ENCODE data around the gene MSANTD3. TPM values are rescaled to one million over a fixed set of nuclear protein-coding genes. Genes with fewer than 3 reads are reported as not detected.
"Not testable (repeated sequence)": the region's sequence is repeated elsewhere in the genome, so short reads cannot be mapped to it uniquely, and the experiment has no call there.

MSANTD3 gene
- total RNA-seq, 2 donors from 2014 or later: 9.2 to 19.6 TPM

DNA sequence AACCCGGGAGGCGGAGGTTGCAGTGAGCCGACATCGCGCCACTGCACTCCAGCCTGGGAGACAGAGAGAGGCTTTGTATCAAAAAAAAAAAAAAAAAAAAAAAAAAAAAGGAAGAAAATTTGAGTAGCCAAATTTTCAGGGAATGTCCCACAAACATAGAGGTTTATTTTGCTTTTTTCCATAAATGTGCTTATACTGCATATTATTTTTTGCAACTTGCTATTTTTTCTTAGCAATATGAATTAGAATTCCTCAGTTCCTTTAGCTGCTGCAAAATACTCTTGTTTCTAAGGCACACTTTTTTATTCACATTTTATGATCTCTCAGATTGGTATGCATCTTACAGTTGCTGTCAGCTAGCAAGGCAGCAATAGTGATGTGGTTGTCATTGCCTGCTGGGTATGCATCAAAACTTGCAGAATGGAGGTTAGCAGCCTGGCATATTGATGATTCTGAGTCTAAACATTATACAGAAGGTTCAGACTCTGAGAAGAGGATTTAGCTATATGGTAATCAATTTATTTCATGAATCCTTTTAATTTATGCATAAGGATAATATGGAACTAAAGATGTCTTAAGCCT lies 13.0 kb upstream of the MSANTD3 start:
- H3K9me3 ChIP-seq (ENCODE audit: control insufficient read depth, low read length, poor library complexity, severe bottlenecking): no peaks in the 10 kb centered on the region
- Mint-ChIP-seq H3K27me3 (peaks cover 33% of the 10 kb centered on the region), H3K4me1 (peaks cover 11% of the 10 kb centered on the region), H3K4me3 (no peak overlapping the region), H3K36me3 (ENCODE audit: low read depth) (peaks cover 2% of the 10 kb centered on the region), H3K27ac (no peak overlapping the region)
- DNase-seq (no peak), ATAC-seq (no peak)

DNA sequence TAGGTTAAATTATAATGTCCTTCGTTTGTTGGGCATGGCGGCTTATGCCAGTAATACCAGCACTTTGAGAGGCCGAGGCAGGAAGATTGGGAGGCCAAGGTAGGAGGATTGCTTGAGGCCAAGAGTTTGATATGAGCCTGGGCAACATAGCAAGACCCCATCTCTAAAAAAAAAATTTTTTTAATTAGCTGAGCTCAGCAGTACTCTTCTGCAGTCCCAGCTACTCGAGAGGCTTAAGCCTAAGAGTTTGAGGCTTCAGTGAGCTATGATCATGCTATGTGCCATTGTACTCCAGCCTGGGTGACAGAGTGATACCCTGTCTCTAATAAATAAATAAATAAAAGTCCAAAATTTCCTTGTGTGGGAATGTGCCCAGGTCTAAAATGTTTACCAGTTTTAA lies 9.1 kb upstream of the MSANTD3 start:
- DNase-seq: no peak
- no peak for ATAC-seq
- Mint-ChIP-seq H3K27ac (no peak overlapping the region), H3K27me3 (peaks cover 60% of the 10 kb centered on the region), H3K4me3 (no peak overlapping the region), H3K36me3 (ENCODE audit: low read depth) (peaks cover 2% of the 10 kb centered on the region), H3K4me1 (no peaks in the 10 kb centered on the region)
- no peaks in the 10 kb centered on the region for H3K9me3 ChIP-seq (ENCODE audit: control insufficient read depth, low read length, poor library complexity, severe bottlenecking)

DNA sequence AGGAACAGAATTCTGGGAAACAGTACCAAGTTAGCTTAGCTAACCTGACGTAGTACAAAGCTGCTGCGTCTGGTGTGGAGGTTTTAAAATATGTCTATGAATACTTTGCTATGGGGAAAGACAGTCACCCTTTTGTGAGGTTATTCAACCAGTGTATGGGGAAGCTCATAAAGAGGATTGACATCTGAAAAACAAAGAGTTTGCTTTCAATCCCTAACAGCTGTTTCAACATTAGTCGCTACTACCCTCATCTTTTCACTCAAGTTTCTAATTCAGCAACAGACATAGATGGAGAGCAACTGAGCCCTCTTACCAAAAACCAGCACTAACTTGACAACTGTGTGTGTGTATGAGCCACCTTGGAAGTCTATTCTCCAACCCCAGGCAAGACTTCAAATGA lies 7.8 kb upstream of the MSANTD3 start:
- no peaks in the 10 kb centered on the region for H3K4me1 Mint-ChIP-seq
- H3K9me3 ChIP-seq (ENCODE audit: control insufficient read depth, low read length, poor library complexity, severe bottlenecking): no peaks in the 10 kb centered on the region
- H3K27me3 Mint-ChIP-seq: peaks cover 63% of the 10 kb centered on the region
- DNase-seq (no peak), ATAC-seq (no peak)
- H3K27ac Mint-ChIP-seq: no peak overlapping the region
- H3K36me3 Mint-ChIP-seq (ENCODE audit: low read depth): peaks cover 2% of the 10 kb centered on the region
- no peak overlapping the region for H3K4me3 Mint-ChIP-seq

DNA sequence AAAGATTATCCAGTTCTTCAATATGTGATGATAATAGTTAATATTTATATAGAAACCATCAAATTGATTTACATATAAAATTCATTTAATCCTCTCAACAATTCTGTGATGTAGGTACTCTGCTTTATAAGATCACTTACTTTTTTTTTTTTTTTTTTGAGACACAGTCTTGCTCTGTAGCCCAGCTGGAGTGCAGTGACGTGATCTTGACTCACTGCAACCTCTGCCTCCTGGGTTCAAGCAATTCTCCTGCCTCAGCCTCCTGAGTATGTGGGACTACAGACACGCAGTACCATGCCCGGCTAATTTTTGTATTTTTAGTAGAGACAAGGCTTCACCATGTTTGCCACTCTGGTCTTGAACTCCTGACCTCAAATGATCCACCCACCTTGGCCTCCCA lies 5.8 kb upstream of the MSANTD3 start:
- H3K27me3 Mint-ChIP-seq: peaks cover 48% of the 10 kb centered on the region
- H3K4me3 Mint-ChIP-seq; ATAC-seq; H3K9me3 ChIP-seq (ENCODE audit: control insufficient read depth, low read length, poor library complexity, severe bottlenecking); H3K36me3 Mint-ChIP-seq (ENCODE audit: low read depth); H3K27ac Mint-ChIP-seq; H3K4me1 Mint-ChIP-seq; DNase-seq: not testable (repeated sequence)

DNA sequence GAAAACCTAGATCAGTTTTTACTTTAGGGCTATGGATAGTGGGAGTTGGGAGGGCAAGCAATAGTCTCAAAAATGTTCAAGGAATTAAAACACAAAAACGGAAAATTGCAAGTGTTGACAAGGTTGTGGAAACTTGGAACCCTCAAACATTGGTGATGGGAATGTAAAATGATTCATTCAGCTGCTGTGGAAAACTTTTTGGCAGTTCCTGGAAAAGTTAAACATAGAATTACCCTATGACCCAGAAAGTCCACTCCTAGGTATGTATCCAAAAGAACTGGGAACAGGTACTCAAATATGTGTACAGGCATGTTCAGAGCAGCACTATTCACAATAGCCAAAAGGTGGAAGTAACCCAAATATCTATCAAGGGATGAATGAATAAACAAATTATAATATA lies 1.2 kb upstream of the MSANTD3 start:
- peak overlapping the region; percentile 95 for H3K4me3 Mint-ChIP-seq
- H3K4me1 Mint-ChIP-seq: peaks cover 36% of the 10 kb centered on the region
- no peak for ATAC-seq
- no peak overlapping the region for H3K27ac Mint-ChIP-seq
- peaks cover 2% of the 10 kb centered on the region for H3K36me3 Mint-ChIP-seq (ENCODE audit: low read depth)
- H3K27me3 Mint-ChIP-seq: peaks cover 16% of the 10 kb centered on the region
- DNase-seq: no peak
- H3K9me3 ChIP-seq (ENCODE audit: control insufficient read depth, low read length, poor library complexity, severe bottlenecking): no peaks in the 10 kb centered on the region

DNA sequence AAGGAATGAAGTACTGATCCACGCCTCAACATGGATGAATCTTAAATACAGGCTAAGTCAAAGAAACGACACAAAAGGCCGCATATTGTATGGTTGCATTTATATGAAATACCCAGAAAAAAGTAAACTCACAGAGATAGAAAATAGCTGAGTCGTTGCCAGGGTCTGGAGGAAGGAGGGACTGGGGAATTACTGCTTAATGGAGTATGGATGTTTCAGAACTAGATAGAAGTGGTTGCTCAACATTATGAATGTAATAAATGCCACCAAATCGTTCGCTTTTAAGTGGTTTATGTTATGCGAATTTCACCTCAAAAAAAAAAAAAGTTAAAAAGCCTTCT lies 784 bp upstream of the MSANTD3 start:
- Mint-ChIP-seq H3K4me3 (peak overlapping the region; percentile 95), H3K36me3 (ENCODE audit: low read depth) (peaks cover 2% of the 10 kb centered on the region), H3K27ac (peak overlapping the region; percentile 83), H3K4me1 (peaks cover 36% of the 10 kb centered on the region), H3K27me3 (peaks cover 16% of the 10 kb centered on the region)
- ATAC-seq (no peak), DNase-seq (no peak)
- H3K9me3 ChIP-seq (ENCODE audit: control insufficient read depth, low read length, poor library complexity, severe bottlenecking): no peaks in the 10 kb centered on the region

DNA sequence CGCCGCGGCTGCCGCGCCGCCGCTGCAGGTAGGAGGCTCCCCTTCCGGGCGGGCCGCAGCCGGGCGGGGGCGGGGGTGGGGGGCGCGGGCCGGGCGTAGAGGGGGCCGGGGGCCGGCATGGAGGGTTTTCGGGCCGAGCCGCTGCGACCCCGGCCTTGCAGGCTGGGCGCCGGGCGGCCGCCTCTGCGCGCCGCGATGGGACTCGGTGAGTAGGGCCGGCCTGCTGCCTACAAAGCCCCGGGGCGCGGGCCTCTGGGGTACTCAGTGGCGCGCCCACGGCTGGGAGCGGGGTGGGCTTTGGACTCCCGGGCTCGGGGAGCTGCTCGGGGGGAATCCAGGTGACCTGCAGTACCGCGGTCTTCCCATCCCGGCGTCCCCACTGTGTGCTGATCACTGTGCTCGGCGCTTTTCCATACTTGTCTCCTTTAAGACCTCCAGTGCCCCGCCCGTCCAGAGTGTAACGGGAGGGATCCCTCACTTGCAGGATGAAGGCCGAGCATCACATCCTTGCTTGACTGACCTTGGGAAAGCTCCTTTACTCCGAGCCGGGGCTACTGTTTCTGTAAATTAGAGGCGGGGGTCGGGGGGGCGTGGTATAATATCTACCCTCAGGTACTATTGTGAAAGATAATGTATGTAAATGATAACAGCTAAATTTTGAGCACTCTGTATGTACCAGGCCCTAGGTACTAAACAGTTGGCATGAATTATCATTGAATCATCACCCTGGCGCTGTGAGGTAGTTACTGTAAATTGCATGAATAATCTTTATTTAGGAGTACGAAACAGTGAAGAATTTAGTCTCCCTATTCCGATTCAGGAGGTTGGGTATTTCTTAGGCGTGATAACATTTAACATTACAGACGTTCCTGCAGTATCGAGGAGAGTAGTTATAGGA lies 672 bp downstream of the MSANTD3 start:
- H3K4me1 Mint-ChIP-seq: peaks cover 43% of the 10 kb centered on the region
- peaks cover 2% of the 10 kb centered on the region for H3K36me3 Mint-ChIP-seq (ENCODE audit: low read depth)
- peak overlapping the region; percentile 87 for H3K4me3 Mint-ChIP-seq
- H3K27me3 Mint-ChIP-seq: peaks cover 4% of the 10 kb centered on the region
- DNase-seq (no peak), ATAC-seq (peak; percentile 53)
- no peaks in the 10 kb centered on the region for H3K9me3 ChIP-seq (ENCODE audit: control insufficient read depth, low read length, poor library complexity, severe bottlenecking)
- H3K27ac Mint-ChIP-seq: peak overlapping the region; percentile 77

DNA sequence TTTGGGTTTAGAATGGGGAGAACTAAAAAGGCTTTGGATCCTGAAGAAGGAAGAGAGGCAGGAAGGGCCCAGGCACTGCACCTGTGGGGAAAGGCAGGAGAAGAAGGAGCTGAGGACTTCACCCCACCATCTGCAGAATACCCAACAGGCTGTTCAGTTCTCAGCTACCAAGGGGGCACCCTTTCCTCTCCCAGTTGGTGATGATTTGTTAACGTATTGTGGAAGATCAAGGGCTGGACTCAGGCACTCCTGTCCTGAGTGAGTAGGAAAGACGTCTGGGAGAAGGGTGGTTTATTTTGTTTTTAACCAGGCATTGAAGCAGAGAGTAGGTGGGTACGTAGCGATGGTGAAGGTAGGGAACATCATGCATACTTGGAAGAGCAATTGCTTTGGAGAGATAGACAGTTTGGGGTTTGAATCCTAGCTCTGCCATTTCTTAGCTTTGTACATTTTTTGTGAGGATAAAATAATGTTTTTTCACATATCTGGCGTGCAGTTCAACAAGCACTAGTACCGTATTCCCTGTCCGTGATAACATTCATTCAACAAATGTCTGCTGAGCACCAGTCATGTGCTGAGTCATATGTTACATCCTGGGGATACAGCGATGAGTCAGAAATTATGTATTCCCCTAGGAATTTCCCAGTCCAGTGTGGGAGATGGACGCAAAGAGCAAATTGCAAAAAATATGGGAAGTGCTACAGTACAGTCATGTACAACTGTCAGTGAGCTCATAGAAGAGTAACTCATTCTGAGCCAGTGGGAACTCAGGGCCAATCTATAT lies 2.1 kb downstream of the MSANTD3 start:
- H3K27me3 Mint-ChIP-seq: no peaks in the 10 kb centered on the region
- peak overlapping the region; percentile 87 for H3K4me3 Mint-ChIP-seq
- no peaks in the 10 kb centered on the region for H3K9me3 ChIP-seq (ENCODE audit: control insufficient read depth, low read length, poor library complexity, severe bottlenecking)
- peaks cover 2% of the 10 kb centered on the region for H3K36me3 Mint-ChIP-seq (ENCODE audit: low read depth)
- DNase-seq (no peak), ATAC-seq (no peak)
- peaks cover 49% of the 10 kb centered on the region for H3K4me1 Mint-ChIP-seq
- peak overlapping the region; percentile 77 for H3K27ac Mint-ChIP-seq

DNA sequence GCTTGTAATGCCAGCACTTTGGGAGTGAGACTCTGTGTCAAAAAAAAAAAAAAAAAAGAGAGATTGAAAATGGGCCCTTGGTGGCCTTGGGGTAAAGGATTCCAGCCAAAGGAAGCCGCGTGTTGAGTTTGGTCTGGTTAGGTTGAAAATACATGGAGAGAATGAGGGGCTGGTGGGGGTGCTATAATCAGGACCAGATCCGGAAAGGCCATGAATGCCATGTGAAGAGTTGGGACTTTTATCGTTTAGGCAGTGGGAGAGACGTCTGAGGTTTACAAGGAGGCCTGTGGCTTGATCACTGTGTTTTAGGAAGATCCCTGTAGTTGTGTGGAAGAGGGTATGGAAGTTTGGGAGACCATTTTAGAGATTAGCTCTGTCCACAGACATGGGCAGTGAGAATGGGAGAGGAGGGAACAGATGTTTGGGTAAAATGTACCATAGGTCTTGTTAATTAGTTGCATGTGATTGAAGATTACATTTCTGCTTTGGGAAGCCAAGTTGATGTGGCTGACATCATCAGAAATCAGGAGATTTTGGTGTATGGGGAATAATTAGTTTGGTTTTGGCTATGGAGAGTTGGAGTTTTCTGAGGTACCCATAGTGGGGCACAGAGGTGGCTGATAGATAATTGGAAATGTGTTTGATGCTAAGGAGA lies 3.5 kb downstream of the MSANTD3 start:
- Mint-ChIP-seq H3K27me3 (no peaks in the 10 kb centered on the region), H3K36me3 (ENCODE audit: low read depth) (peaks cover 4% of the 10 kb centered on the region), H3K4me3 (no peak overlapping the region), H3K4me1 (peaks cover 52% of the 10 kb centered on the region), H3K27ac (no peak overlapping the region)
- DNase-seq (no peak), ATAC-seq (no peak)
- no peaks in the 10 kb centered on the region for H3K9me3 ChIP-seq (ENCODE audit: control insufficient read depth, low read length, poor library complexity, severe bottlenecking)

DNA sequence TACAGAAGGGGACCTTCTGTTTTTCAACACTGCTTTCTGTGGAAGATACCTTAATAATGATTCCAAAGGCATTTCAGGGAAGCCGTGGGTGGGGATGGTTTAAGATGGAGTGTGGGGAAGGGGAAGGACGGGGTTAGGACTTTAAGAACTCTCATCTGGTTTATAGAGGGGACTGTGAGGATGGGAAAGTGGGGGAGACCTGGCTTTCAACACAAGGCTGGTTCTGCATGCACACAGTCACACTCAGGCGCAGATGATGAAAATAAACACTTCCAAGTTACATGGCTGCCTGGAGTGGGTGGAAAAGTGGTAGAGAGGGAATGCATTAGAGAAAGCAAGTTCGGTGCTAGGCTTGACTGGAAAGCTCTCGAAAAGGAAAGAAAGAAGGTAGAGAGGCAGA lies 4.9 kb downstream of the MSANTD3 start:
- no peaks in the 10 kb centered on the region for H3K9me3 ChIP-seq (ENCODE audit: control insufficient read depth, low read length, poor library complexity, severe bottlenecking)
- Mint-ChIP-seq H3K27me3 (no peaks in the 10 kb centered on the region), H3K4me1 (peaks cover 43% of the 10 kb centered on the region), H3K4me3 (no peak overlapping the region), H3K27ac (no peak overlapping the region), H3K36me3 (ENCODE audit: low read depth) (peaks cover 2% of the 10 kb centered on the region)
- no peak for DNase-seq
- ATAC-seq: no peak

DNA sequence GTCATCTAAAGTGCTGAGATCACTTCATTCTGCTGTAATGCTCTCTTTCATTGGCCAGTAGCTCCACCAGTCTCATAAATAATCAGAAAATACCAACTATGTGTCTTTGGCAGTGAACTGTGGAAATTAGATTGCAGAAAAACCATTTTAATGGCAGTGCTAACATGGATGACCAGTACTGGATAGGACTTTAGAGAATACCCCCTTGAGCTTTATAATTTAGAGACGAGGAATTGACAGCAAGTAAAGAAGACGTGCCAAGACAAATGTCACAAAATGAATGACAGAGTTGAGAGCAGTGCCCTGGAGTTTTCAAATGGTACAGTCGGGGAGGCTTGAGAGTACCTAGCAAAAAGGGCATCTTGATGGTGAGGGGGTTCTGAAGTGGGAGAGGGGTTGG lies 5.8 kb downstream of the MSANTD3 start:
- H3K9me3 ChIP-seq (ENCODE audit: control insufficient read depth, low read length, poor library complexity, severe bottlenecking): no peaks in the 10 kb centered on the region
- peaks cover 2% of the 10 kb centered on the region for H3K36me3 Mint-ChIP-seq (ENCODE audit: low read depth)
- ATAC-seq (no peak), DNase-seq (no peak)
- H3K4me1 Mint-ChIP-seq: peaks cover 42% of the 10 kb centered on the region
- H3K27me3 Mint-ChIP-seq: no peaks in the 10 kb centered on the region
- no peak overlapping the region for H3K4me3 Mint-ChIP-seq
- no peak overlapping the region for H3K27ac Mint-ChIP-seq

DNA sequence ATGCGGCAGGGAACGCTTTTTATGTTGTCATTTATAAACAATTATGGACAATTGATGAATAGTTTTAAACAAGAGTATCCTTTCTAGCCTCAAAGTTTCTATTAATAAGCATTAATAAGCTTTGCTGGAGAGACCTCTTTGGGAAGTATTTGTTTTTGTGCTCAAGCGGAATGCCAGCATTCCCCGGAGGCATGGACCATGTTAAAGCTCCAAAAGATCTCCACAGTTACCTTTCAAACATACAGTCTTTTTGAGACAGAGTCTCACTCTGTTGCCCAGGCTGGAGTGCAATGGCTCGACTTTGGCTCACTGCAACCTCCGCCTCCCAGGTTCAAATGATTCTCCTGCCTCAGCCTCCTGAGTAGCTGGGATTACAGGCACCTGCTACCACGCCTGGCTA lies 9.6 kb downstream of the MSANTD3 start:
- Mint-ChIP-seq H3K4me1 (peaks cover 22% of the 10 kb centered on the region), H3K27ac (peak overlapping the region; percentile 78)
- no peak for ATAC-seq

More for the DNA sequence above, 9.6 kb downstream of the MSANTD3 start:
- no peak for DNase-seq
- peaks cover 2% of the 10 kb centered on the region for H3K36me3 Mint-ChIP-seq (ENCODE audit: low read depth)
- no peak overlapping the region for H3K4me3 Mint-ChIP-seq
- H3K27me3 Mint-ChIP-seq: no peaks in the 10 kb centered on the region
- H3K9me3 ChIP-seq (ENCODE audit: control insufficient read depth, low read length, poor library complexity, severe bottlenecking): no peaks in the 10 kb centered on the region
